MM.1S (cell line): ENCODE results near the gene APOL5.

Source experiments
- DNase-seq: peaks from one replicate; pipeline ENCODE4 v3.0.0-alpha.2; 2015
- H2AFZ ChIP-seq: fragments of 300-600 bp; sonication (generic); 2 replicates; pipeline ENCODE4 v1.6.0; 2016; ENCODE audit warnings: antibody characterized with exemption, low read length
- H3F3A ChIP-seq: fragments of 300-600 bp; sonication (generic); 2 replicates; pipeline ENCODE4 v1.6.1; 2016; ENCODE audit warnings: mild to moderate bottlenecking, antibody characterized with exemption, low read length, moderate library complexity, mixed read lengths; ENCODE audit not compliant: insufficient read depth
- H3K27ac ChIP-seq: fragments of 300-600 bp; sonication (generic); 2 replicates; pipeline ENCODE4 v1.5.1; 2016; ENCODE audit warnings: mild to moderate bottlenecking, low read length
- H3K27me3 ChIP-seq: fragments of 300-600 bp; sonication (generic); replicated peaks from 2 replicates; pipeline ENCODE4 v1.6.0; 2016; ENCODE audit warnings: low read length; ENCODE audit not compliant: insufficient read depth
- H3K36me3 ChIP-seq: fragments of 300-600 bp; sonication (generic); replicated peaks from 2 replicates; pipeline ENCODE4 v1.6.1; 2016; ENCODE audit warnings: mild to moderate bottlenecking, low read length, mixed read lengths; ENCODE audit not compliant: insufficient read depth
- H3K4me1 ChIP-seq: fragments of 300-600 bp; sonication (generic); 2 replicates; pipeline ENCODE4 v1.6.1; 2016; ENCODE audit warnings: low read length, mixed read lengths
- H3K4me2 ChIP-seq: fragments of 300-600 bp; sonication (generic); 2 replicates; pipeline ENCODE4 v1.6.0; 2016; ENCODE audit warnings: low read depth, low read length
- H3K4me3 ChIP-seq: fragments of 300-600 bp; sonication (generic); 2 replicates; pipeline ENCODE4 v1.5.1; 2016; ENCODE audit warnings: low read length, mixed read lengths
- H3K79me2 ChIP-seq: fragments of 300-600 bp; sonication (generic); 2 replicates; pipeline ENCODE4 v1.6.1; 2016; ENCODE audit warnings: mixed run types, low read length, mixed read lengths
- H3K9ac ChIP-seq: fragments of 300-600 bp; sonication (generic); 2 replicates; pipeline ENCODE4 v1.6.1; 2016; ENCODE audit warnings: low read length, mixed read lengths
- H3K9me2 ChIP-seq: fragments of 300-600 bp; sonication (generic); replicated peaks from 2 replicates; pipeline ENCODE4 v1.6.1; 2016; ENCODE audit warnings: mild to moderate bottlenecking, low read length, mixed read lengths; ENCODE audit not compliant: insufficient read depth
- H3K9me3 ChIP-seq: fragments of 300-600 bp; sonication (generic); replicated peaks from 2 replicates; pipeline ENCODE4 v1.6.1; 2016; ENCODE audit warnings: mild to moderate bottlenecking, low read length, mixed read lengths; ENCODE audit not compliant: insufficient read depth
- H4K20me1 ChIP-seq: fragments of 300-600 bp; sonication (generic); 2 replicates; pipeline ENCODE4 v1.6.1; 2016; ENCODE audit warnings: mild to moderate bottlenecking, low read length, moderate library complexity, mixed read lengths; ENCODE audit not compliant: insufficient read depth
- CTCF ChIP-seq: fragments of 300-600 bp; sonication (generic); IDR thresholded peaks from 2 replicates; pipeline ENCODE4 v1.5.1; 2016; ENCODE audit warnings: antibody characterized with exemption, low read length, mixed read lengths
- EZH2 ChIP-seq: fragments of 300-600 bp; sonication (generic); optimal IDR thresholded peaks from 2 replicates; pipeline ENCODE3; 2017; ENCODE audit warnings: low read depth, mild to moderate bottlenecking, antibody characterized with exemption, low read length, mixed read lengths
- EZH2phosphoT487 ChIP-seq: fragments of 300-600 bp; sonication (generic); IDR thresholded peaks from 2 replicates; pipeline ENCODE4 v1.6.1; 2018; ENCODE audit warnings: antibody characterized with exemption, low read length

The APOL5 gene

GRCh38 chr22:35749808-35750207, 32.1 kb downstream of the APOL5 start:
- no peaks in the 10 kb centered on the region for H3K27me3 ChIP-seq
- TF ChIP-seq EZH2phosphoT487 (no peak), EZH2 (no peak), CTCF (no peak)
- no peak overlapping the region for H3K4me2 ChIP-seq
- no peaks in the 10 kb centered on the region for H3K9me3 ChIP-seq
- peaks cover 19% of the 10 kb centered on the region for H3K4me1 ChIP-seq
- no peak overlapping the region for H3K27ac ChIP-seq
- H3K4me3 ChIP-seq, result no peak overlapping the region
- H3K36me3 ChIP-seq, result no peaks in the 10 kb centered on the region
- peaks cover 8% of the 10 kb centered on the region; the same call in 1 of the 2 replicates for H3F3A ChIP-seq
- H2AFZ ChIP-seq, result no peak overlapping the region
- H3K9ac ChIP-seq, result no peak overlapping the region
- H3K9me2 ChIP-seq, result no peaks in the 10 kb centered on the region
- no peak for DNase-seq
- no peaks in the 10 kb centered on the region for H3K79me2 ChIP-seq
- H4K20me1 ChIP-seq, result no peaks in the 10 kb centered on the region

- Histone ChIP-seq H3F3A (peaks cover 8% of the 10 kb centered on the region; the same call in 1 of the 2 replicates), H3K27me3 (no peaks in the 10 kb centered on the region)
- peak; percentile 45 for DNase-seq
These were observed 34.6 kb downstream of the APOL5 start for GRCh38 chr22:35752006-35752862.

GRCh38 chr22:35752863-35753189, 35.2 kb downstream of the APOL5 start:
- peaks cover 19% of the 10 kb centered on the region for H3K4me1 ChIP-seq
- H3K4me2 ChIP-seq, result peak overlapping the region; percentile 70
- no peaks in the 10 kb centered on the region for H3K27me3 ChIP-seq
- H4K20me1 ChIP-seq, result no peaks in the 10 kb centered on the region
- H3K4me3 ChIP-seq, result peak overlapping the region; percentile 31
- peak overlapping the region; percentile 26; the same call in 1 of the 2 replicates for H3K9ac ChIP-seq
- TF ChIP-seq EZH2, result no peak
- no peaks in the 10 kb centered on the region for H3K9me2 ChIP-seq
- peaks cover 8% of the 10 kb centered on the region; the same call in 1 of the 2 replicates for H3F3A ChIP-seq
- DNase-seq, result no peak
- H3K9me3 ChIP-seq, result no peaks in the 10 kb centered on the region
- peak overlapping the region; percentile 39 for H2AFZ ChIP-seq
- H3K27ac ChIP-seq, result peak overlapping the region; percentile 60; the same call in 1 of the 2 replicates
- no peaks in the 10 kb centered on the region for H3K79me2 ChIP-seq
- no peaks in the 10 kb centered on the region for H3K36me3 ChIP-seq

More at GRCh38 chr22:35752006-35752862, 34.6 kb downstream of the APOL5 start:
- H3K4me2 ChIP-seq, result peak overlapping the region; percentile 70
- H3K27ac ChIP-seq, result peak overlapping the region; percentile 60; the same call in 1 of the 2 replicates
- TF ChIP-seq EZH2phosphoT487 (no peak), CTCF (no peak)
- no peaks in the 10 kb centered on the region for H3K9me3 ChIP-seq
- H3K4me1 ChIP-seq, result peaks cover 19% of the 10 kb centered on the region
- H3K9me2 ChIP-seq, result no peaks in the 10 kb centered on the region
- no peaks in the 10 kb centered on the region for H3K79me2 ChIP-seq
- no peaks in the 10 kb centered on the region for H3K36me3 ChIP-seq
- H4K20me1 ChIP-seq, result no peaks in the 10 kb centered on the region
- peak overlapping the region; percentile 31 for H3K4me3 ChIP-seq
- H3K9ac ChIP-seq, result peak overlapping the region; percentile 26; the same call in 1 of the 2 replicates
- H2AFZ ChIP-seq, result peak overlapping the region; percentile 39

GRCh38 chr22:35754761-35755160, 37.1 kb downstream of the APOL5 start:
- Histone ChIP-seq H3K4me1 (peaks cover 19% of the 10 kb centered on the region), H4K20me1 (no peaks in the 10 kb centered on the region), H3K4me2 (no peak overlapping the region), H3K9ac (no peak overlapping the region), H2AFZ (no peak overlapping the region), H3K27ac (no peak overlapping the region), H3K27me3 (no peaks in the 10 kb centered on the region), H3K4me3 (no peak overlapping the region), H3K9me3 (no peaks in the 10 kb centered on the region), H3K9me2 (no peaks in the 10 kb centered on the region), H3K36me3 (no peaks in the 10 kb centered on the region), H3F3A (peaks cover 8% of the 10 kb centered on the region; the same call in 1 of the 2 replicates), H3K79me2 (no peaks in the 10 kb centered on the region)
- no peak for DNase-seq
- TF ChIP-seq EZH2 (no peak), EZH2phosphoT487 (no peak), CTCF (no peak)
